NOMO-1 treated with dmso at 0.1 percent for 144 hours (cell line): ENCODE data around the gene ABCC3.
"Not testable (repeated sequence)": the region's sequence is repeated elsewhere in the genome, so short reads cannot be mapped to it uniquely, and the experiment has no call there.

Experiments used
- DNase-seq: peaks from one replicate; lab custom pipeline; 2025; ENCODE audit not compliant: unreplicated experiment; lab: John Stamatoyannopoulos, UW

Gene ABCC3

GRCh38 chr17:50696365-50696879 lies 61.7 kb downstream of the ABCC3 start:
- no peak for DNase-seq

- DNase-seq: no peak
Measured at GRCh38 chr17:50697062-50697461, 62.4 kb downstream of the ABCC3 start.

- no peak for DNase-seq
Measured at GRCh38 chr17:50697663-50698272, 63.1 kb downstream of the ABCC3 start.

GRCh38 chr17:50699410-50699809 lies 64.7 kb downstream of the ABCC3 start:
- no peak for DNase-seq

- no peak for DNase-seq
Measured at GRCh38 chr17:50703162-50703561, 68.5 kb downstream of the ABCC3 start.

GRCh38 chr17:50707289-50708049 lies 72.8 kb downstream of the ABCC3 start, which contains the start of gene ANKRD40:
Gene ANKRD40 (minus strand): TSS chr17:50707914. CDS start chr17:50707654, 260 bp downstream.
- peak; percentile 89 for DNase-seq

- DNase-seq: no peak
Measured at GRCh38 chr17:50708050-50709000, 73.6 kb downstream of the ABCC3 start.

GRCh38 chr17:50709053-50709452 lies 74.4 kb downstream of the ABCC3 start:
- DNase-seq: not testable (repeated sequence)

- no peak for DNase-seq
Measured at GRCh38 chr17:50710025-50710424, 75.3 kb downstream of the ABCC3 start.

- no peak for DNase-seq
Measured at GRCh38 chr17:50710650-50711049, 76.0 kb downstream of the ABCC3 start.

- DNase-seq: no peak
Measured at GRCh38 chr17:50712641-50713040, 78.0 kb downstream of the ABCC3 start.

GRCh38 chr17:50715471-50715870 lies 80.8 kb downstream of the ABCC3 start:
- no peak for DNase-seq

GRCh38 chr17:50719144-50719923 lies 84.7 kb downstream of the ABCC3 start, which contains the start of gene LUC7L3:
Gene LUC7L3 (plus strand): TSS chr17:50719603. CDS start chr17:50719733, 130 bp downstream.
- peak; percentile 91 for DNase-seq

GRCh38 chr17:50719924-50720794 lies 85.5 kb downstream of the ABCC3 start:
- DNase-seq: no peak

- DNase-seq: peak; percentile 6
Measured at GRCh38 chr17:50721194-50722010, 86.7 kb downstream of the ABCC3 start.

- no peak for DNase-seq
Measured at GRCh38 chr17:50722746-50723145, 88.1 kb downstream of the ABCC3 start.

GRCh38 chr17:50724622-50725021 lies 89.9 kb downstream of the ABCC3 start:
- not testable (repeated sequence) for DNase-seq
